Gastroesophageal sphincter (tissue), 3 donors: ENCODE measurements around the gene MPO.

Experiments used
- CTCF ChIP-seq, 4 experiments: fragments of 200-600 bp in 2 of 4; fragments of 450-650 bp in 2 of 4; sonication (generic) in 1 of 4; IDR thresholded peaks; one replicate each; pipeline ENCODE4 v1.5.1; 2017 to 2019; ENCODE audit warnings: antibody characterized with exemption in 4 of 4, mild to moderate bottlenecking in 2 of 4, moderate library complexity in 2 of 4
- POLR2A ChIP-seq, 2 donors: fragments of 450-650 bp; IDR thresholded peaks; one replicate each; pipeline ENCODE4 v1.6.1; 2017; ENCODE audit warnings: antibody characterized with exemption in 2 of 2, mild to moderate bottlenecking in 2 of 2, moderate library complexity in 1 of 2

- TF ChIP-seq CTCF (IDR thresholded peaks at IDR 0.05) (no peak), POLR2A (IDR thresholded peaks at IDR 0.05) (no peak)
Measured at GRCh38 chr17:58228679-58229078, 52.1 kb downstream of the MPO start.
